Endothelial cell (in vitro differentiated cells): Measurements from ENCODE around the gene DNAJC5. TPM values are rescaled to one million over a fixed set of nuclear protein-coding genes. Genes with fewer than 3 reads are reported as not detected.

Experiments used
- DNase-seq: peaks from one replicate; pipeline ENCODE4 v3.0.0; 2021; ENCODE audit warnings: low spot score
- H3K27ac Mint-ChIP-seq: one replicate; pipeline ENCODE4 v1.8.0; 2021; ENCODE audit warnings: mixed read lengths, inconsistent platforms; ENCODE audit not compliant: unreplicated experiment
- H3K27me3 Mint-ChIP-seq: one replicate; pipeline ENCODE4 v1.8.0; 2021; ENCODE audit warnings: mild to moderate bottlenecking, moderate library complexity, mixed read lengths, inconsistent platforms; ENCODE audit not compliant: unreplicated experiment
- H3K36me3 Mint-ChIP-seq: one replicate; pipeline ENCODE4 v1.8.0; 2021; ENCODE audit warnings: mild to moderate bottlenecking, low read depth, mixed read lengths, inconsistent platforms; ENCODE audit not compliant: unreplicated experiment
- H3K4me1 Mint-ChIP-seq: one replicate; pipeline ENCODE4 v1.8.0; 2021; ENCODE audit warnings: mild to moderate bottlenecking, mixed read lengths, inconsistent platforms; ENCODE audit not compliant: unreplicated experiment
- H3K4me3 Mint-ChIP-seq: one replicate; pipeline ENCODE4 v1.8.0; 2021; ENCODE audit warnings: mild to moderate bottlenecking, mixed read lengths, inconsistent platforms; ENCODE audit not compliant: unreplicated experiment
- H3K9me3 Mint-ChIP-seq: one replicate; pipeline ENCODE4 v1.8.0; 2021; ENCODE audit warnings: mixed read lengths, inconsistent platforms; ENCODE audit not compliant: unreplicated experiment
- total RNA-seq: library from RNA; stranded (reverse); fragmentation: NEBNext Ultra II Directional; extraction: Animal tissue kit (Norgen Biotek cat#: 25700); gene quantifications from one replicate; pipeline ENCODE4 v1.2.1, GENCODE V29; 2021; ENCODE audit not compliant: unreplicated experiment
- TF ChIP-seq, protein P1 (sequence below): fragments of 200-600 bp; sonication (generic); IDR thresholded peaks from one replicate; pipeline ENCODE4 v1.5.0; 2021; ENCODE audit warnings: antibody characterized with exemption; ENCODE audit not compliant: unreplicated experiment

Gene DNAJC5
- total RNA-seq, 1 donor from 2014 or later: 54.4 TPM

DNA sequence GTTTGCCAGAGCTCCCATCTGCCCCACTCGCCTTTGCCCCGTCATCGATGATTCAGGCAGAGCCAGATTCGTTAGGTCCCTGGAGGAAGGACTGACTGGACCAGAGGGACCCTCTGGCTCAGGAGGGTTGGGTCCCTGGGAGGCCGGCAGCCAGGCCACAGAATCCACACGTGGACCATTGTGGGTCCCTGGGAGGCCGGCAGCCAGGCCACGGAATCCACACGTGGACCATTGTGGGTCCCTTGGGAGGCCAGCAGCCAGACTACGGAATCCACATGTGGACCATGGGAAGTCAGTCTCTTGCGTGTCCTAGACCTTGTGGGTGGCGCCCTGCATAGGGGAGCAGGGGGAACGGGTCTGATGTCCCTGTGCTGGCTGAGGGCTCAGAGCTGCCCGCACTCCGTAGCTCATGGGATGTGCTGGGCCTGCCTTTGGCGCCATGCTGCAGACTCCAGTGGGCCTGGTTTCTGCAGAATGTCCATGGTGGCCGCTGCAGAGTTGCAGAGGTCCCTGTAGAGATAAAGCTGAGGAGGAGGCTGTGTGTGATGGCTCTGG is 37.8 kb downstream of the DNAJC5 start:
- Mint-ChIP-seq H3K36me3 (peaks cover 51% of the 10 kb centered on the region), H3K27ac (no peak overlapping the region), H3K4me3 (peak overlapping the region; percentile 47), H3K27me3 (peaks cover 8% of the 10 kb centered on the region), H3K4me1 (no peaks in the 10 kb centered on the region), H3K9me3 (no peaks in the 10 kb centered on the region)
- no peak for DNase-seq
- TF ChIP-seq, protein P1, sequence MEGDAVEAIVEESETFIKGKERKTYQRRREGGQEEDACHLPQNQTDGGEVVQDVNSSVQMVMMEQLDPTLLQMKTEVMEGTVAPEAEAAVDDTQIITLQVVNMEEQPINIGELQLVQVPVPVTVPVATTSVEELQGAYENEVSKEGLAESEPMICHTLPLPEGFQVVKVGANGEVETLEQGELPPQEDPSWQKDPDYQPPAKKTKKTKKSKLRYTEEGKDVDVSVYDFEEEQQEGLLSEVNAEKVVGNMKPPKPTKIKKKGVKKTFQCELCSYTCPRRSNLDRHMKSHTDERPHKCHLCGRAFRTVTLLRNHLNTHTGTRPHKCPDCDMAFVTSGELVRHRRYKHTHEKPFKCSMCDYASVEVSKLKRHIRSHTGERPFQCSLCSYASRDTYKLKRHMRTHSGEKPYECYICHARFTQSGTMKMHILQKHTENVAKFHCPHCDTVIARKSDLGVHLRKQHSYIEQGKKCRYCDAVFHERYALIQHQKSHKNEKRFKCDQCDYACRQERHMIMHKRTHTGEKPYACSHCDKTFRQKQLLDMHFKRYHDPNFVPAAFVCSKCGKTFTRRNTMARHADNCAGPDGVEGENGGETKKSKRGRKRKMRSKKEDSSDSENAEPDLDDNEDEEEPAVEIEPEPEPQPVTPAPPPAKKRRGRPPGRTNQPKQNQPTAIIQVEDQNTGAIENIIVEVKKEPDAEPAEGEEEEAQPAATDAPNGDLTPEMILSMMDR: no peak

DNA sequence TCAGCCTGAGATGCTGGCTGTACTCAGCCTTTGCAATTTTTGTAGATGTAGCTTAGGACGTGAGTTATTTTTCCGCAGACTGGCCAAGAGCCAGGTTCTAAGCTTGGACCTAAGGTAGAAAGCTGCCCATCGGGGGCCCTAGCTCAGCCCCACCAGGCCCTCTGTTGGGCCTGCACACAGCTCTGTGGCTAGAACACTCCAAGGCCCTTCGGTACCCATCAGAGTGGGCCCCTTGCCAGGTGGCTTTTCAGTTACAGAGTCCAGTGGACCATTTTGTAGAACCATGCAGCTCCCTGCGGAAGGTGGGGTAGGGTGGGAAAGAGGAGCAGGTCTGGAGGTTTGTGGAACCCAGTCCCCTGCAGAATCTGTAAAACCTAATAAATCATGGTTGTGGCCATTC is 38.7 kb downstream of the DNAJC5 start:
- TF ChIP-seq, protein P1: no peak
- H3K9me3 Mint-ChIP-seq: no peaks in the 10 kb centered on the region
- H3K4me3 Mint-ChIP-seq: no peak overlapping the region
- H3K27ac Mint-ChIP-seq: no peak overlapping the region
- peaks cover 11% of the 10 kb centered on the region for H3K27me3 Mint-ChIP-seq
- no peak for DNase-seq
- no peaks in the 10 kb centered on the region for H3K4me1 Mint-ChIP-seq
- peaks cover 44% of the 10 kb centered on the region for H3K36me3 Mint-ChIP-seq

DNA sequence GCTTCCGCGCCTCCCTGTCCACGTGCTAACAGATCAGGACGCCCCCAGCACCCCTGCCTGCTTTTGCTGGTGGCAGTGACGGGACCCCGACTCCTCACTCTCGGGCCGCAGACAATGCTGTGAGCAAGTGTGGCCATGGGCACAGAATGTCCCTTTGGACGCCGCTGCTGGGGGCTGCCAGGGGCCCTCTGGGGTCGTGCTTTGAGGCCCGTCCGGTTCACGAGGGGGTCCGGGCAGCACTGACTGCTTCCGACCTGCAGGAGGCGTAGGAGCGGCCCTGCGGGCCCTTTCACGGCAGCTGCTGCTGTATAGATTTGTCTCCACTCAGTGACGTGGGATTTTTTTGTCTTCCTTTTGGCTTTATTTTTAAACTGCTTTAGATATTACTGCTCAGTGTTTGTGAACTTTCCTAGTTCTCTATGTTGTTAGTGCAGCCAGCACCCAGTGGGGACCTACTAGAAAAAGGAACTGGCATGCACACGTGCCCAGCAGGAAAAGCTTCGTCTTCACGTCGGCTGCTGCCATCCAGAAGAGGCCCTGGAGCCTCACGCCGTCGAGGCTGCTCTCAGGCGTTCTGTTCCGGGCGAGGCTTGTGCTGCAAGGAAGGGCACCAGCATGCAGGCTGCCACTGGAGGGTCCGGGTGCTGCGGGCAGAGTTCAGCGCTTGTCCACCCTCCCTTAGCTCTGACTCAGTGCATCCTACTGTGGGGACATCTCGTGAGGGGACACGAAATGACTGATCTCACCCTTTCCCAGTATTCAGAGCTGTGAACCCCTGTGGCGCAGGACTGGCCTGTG is 39.5 kb downstream of the DNAJC5 start:
- Mint-ChIP-seq H3K4me3 (no peak overlapping the region), H3K36me3 (peaks cover 38% of the 10 kb centered on the region), H3K27me3 (peaks cover 11% of the 10 kb centered on the region), H3K27ac (no peak overlapping the region), H3K4me1 (no peaks in the 10 kb centered on the region), H3K9me3 (no peaks in the 10 kb centered on the region)
- peak; percentile 54 for DNase-seq
- TF ChIP-seq, protein P1: peak; percentile 56

DNA sequence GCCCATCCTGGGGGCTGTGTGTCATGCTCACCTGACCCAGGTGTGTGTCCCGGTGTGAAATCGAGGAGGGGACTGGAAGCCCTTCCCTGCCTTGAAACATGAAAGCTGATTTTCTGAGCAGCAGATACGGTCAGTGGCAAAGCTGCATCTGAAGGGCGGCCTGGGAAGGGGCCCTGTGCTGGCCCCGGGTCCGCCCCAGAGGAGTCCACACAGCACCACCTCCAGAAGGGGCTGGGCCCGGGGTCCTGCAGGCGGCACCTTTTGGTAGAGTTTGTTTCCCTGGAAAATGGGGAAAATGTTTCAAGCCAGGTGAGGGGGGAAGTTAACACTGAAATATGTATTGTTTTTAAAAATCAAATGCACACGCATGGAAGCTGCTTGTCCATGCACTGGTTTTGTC is 40.5 kb downstream of the DNAJC5 start:
- no peak overlapping the region for H3K4me3 Mint-ChIP-seq
- H3K27ac Mint-ChIP-seq: no peak overlapping the region
- TF ChIP-seq, protein P1: no peak
- peaks cover 11% of the 10 kb centered on the region for H3K27me3 Mint-ChIP-seq
- no peak for DNase-seq
- no peaks in the 10 kb centered on the region for H3K9me3 Mint-ChIP-seq
- no peaks in the 10 kb centered on the region for H3K4me1 Mint-ChIP-seq
- H3K36me3 Mint-ChIP-seq: peaks cover 33% of the 10 kb centered on the region

DNA sequence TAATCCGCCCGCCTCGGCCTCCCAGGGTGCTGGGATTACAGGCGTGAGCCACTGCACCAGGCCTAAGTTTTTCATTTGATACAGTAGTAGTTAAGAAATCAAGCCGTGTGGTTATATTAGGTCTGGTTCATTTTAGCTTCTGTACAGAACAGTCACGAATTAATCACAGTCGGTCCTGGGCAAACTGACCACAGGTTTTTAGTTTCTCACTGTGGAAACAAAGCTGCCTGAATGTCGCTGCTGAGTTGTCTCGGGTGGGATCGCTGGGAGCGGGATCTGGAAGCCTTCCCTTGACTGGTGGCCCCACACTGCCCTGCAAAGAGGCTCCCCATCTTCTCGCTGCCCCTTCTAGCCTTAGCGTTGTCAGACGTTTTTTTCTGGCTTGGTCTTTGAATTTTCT is 42.7 kb downstream of the DNAJC5 start:
- peaks cover 16% of the 10 kb centered on the region for H3K36me3 Mint-ChIP-seq
- TF ChIP-seq, protein P1: no peak
- H3K4me1 Mint-ChIP-seq: peaks cover 3% of the 10 kb centered on the region
- DNase-seq: no peak
- peak overlapping the region; percentile 42 for H3K27ac Mint-ChIP-seq
- H3K27me3 Mint-ChIP-seq: peaks cover 10% of the 10 kb centered on the region
- no peaks in the 10 kb centered on the region for H3K9me3 Mint-ChIP-seq
- no peak overlapping the region for H3K4me3 Mint-ChIP-seq
